Measurements from ENCODE around the gene PCCA. TPM values are rescaled to one million over a fixed set of nuclear protein-coding genes. Genes with fewer than 3 reads are reported as not detected.

PCCA gene
- total and polyA plus RNA-seq, 2 experiments from 2014 or later: 41.9 to 46.6 TPM

DNA sequence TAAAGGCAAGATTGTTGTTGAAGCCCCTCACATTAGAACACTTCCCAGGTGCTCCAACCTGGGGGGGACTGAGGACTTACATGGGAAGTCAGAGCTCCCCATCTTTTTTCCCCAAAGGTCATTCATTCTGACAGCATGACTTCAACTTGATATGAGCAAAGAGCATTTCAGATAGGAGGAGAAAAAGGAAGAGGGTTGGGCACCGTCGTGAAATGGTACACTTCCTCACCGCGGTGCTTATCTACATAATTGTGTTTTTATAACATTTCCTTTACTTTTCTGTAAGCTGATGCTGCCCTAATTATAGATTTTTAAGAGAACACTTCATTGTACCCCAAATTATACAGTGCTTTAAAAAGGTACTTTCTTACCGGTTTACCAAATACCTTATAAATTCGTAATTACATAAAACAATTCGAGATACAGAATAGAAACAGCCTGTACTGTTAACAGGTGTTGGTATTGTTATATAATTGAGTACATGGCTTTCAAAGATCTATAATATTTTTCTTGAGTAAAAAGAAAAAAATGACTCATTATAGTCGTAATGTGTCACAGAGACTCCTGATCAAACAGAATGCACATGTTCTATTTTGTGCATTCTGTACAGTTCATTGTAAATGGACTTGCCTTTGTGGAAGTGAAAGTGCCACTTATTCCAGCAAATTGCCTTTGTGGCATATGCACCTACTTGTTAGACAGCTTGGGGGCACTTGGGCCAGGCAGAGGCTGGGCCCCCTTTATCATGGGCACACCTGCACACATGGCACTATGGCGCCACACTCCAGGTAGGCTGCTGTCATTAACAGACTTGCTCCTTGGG lies 417.9 kb downstream of the PCCA start:
- no peaks in the 10 kb centered on the region for H3K27me3 ChIP-seq (ENCODE audit: insufficient read depth)
- H3K36me3 Mint-ChIP-seq (ENCODE audit: low read depth): no peaks in the 10 kb centered on the region; the same call in 2 of the 3 replicates
- no peaks in the 10 kb centered on the region for H4K20me1 ChIP-seq (replicated peaks; ENCODE audit: insufficient read depth)
- peaks cover 40% of the 10 kb centered on the region for H3K4me1 ChIP-seq (ENCODE audit: insufficient read depth)
- H3K9me2 ChIP-seq (ENCODE audit: insufficient read depth): no peaks in the 10 kb centered on the region
- no peak overlapping the region for H3K27ac ChIP-seq (ENCODE audit: low read depth)
- no peak overlapping the region for H3K4me3 ChIP-seq
- no peaks in the 10 kb centered on the region; the same call in 1 of the 2 replicates for H3F3A ChIP-seq (replicated peaks; ENCODE audit: low read depth)
- no peaks in the 10 kb centered on the region for H3K36me3 ChIP-seq (ENCODE audit: insufficient read depth)
- no peaks in the 10 kb centered on the region for H3K9me3 Mint-ChIP-seq
- ATAC-seq: no peak
- no peak for TF ChIP-seq EZH2 (IDR thresholded peaks at IDR 0.05; ENCODE audit: low read depth, unreplicated experiment)
- no peak for TF ChIP-seq CREB1 (CRISPR knock-in tag; IDR thresholded peaks at IDR 0.05; ENCODE audit: low read depth)
- TF ChIP-seq, protein P1, sequence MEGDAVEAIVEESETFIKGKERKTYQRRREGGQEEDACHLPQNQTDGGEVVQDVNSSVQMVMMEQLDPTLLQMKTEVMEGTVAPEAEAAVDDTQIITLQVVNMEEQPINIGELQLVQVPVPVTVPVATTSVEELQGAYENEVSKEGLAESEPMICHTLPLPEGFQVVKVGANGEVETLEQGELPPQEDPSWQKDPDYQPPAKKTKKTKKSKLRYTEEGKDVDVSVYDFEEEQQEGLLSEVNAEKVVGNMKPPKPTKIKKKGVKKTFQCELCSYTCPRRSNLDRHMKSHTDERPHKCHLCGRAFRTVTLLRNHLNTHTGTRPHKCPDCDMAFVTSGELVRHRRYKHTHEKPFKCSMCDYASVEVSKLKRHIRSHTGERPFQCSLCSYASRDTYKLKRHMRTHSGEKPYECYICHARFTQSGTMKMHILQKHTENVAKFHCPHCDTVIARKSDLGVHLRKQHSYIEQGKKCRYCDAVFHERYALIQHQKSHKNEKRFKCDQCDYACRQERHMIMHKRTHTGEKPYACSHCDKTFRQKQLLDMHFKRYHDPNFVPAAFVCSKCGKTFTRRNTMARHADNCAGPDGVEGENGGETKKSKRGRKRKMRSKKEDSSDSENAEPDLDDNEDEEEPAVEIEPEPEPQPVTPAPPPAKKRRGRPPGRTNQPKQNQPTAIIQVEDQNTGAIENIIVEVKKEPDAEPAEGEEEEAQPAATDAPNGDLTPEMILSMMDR (conservative IDR thresholded peaks at IDR 0.05; ENCODE audit: low read depth in 2 of 2): no peak
- TF ChIP-seq POLR2AphosphoS5 (IDR thresholded peaks at IDR 0.05; ENCODE audit: low read depth): no peak
- no peak for TF ChIP-seq REST (IDR thresholded peaks at IDR 0.05; ENCODE audit: unreplicated experiment)
- no peak for TF ChIP-seq ETS1 (IDR thresholded peaks at IDR 0.05)
- TF ChIP-seq ZNF114 (CRISPR knock-in tag; IDR thresholded peaks at IDR 0.05): no peak
- TF ChIP-seq NANOG (IDR thresholded peaks at IDR 0.05; ENCODE audit: borderline replicate concordance): no peak
- no peak overlapping the region for H3K4me2 ChIP-seq
- H3K4me1 Mint-ChIP-seq: peaks cover 58% of the 10 kb centered on the region
- H3K79me2 ChIP-seq (replicated peaks; ENCODE audit: insufficient read depth): no peaks in the 10 kb centered on the region
- no peak overlapping the region for H3K4me3 Mint-ChIP-seq
- H2AFZ ChIP-seq: no peak overlapping the region
- no peak for DNase-seq (ENCODE audit: low spot score)
- peaks cover 3% of the 10 kb centered on the region for H3K27me3 Mint-ChIP-seq (ENCODE audit: insufficient read depth, low read depth, poor library complexity)
- peak overlapping the region; percentile 32; the same call in 1 of the 2 replicates for H3K27ac Mint-ChIP-seq

Measured in GM23338 (cell line).